HUES48 (cell line): ENCODE data around the gene SMAP1.
"Not testable (repeated sequence)": the region's sequence is repeated elsewhere in the genome, so short reads cannot be mapped to it uniquely, and the experiment has no call there.

Source experiments
- H3K27ac ChIP-seq: one replicate; pipeline ENCODE4 v1.7.0; 2013; ENCODE audit warnings: low read depth, low read length, inconsistent platforms
- H3K27me3 ChIP-seq: 2 replicates; pipeline ENCODE4 v1.6.1; 2013; ENCODE audit warnings: mild to moderate bottlenecking, low read length; ENCODE audit not compliant: control insufficient read depth, insufficient read depth
- H3K36me3 ChIP-seq: 2 replicates; pipeline ENCODE4 v1.6.1; 2013; ENCODE audit warnings: low read length; ENCODE audit not compliant: control insufficient read depth, insufficient read depth
- H3K4me1 ChIP-seq: 2 replicates; pipeline ENCODE4 v1.6.1; 2013; ENCODE audit warnings: mild to moderate bottlenecking, low read length; ENCODE audit not compliant: control insufficient read depth, insufficient read depth
- H3K4me3 ChIP-seq: 2 replicates; pipeline ENCODE4 v1.5.1; 2013; ENCODE audit warnings: mild to moderate bottlenecking, low read depth, low read length
- H3K9ac ChIP-seq: 2 replicates; pipeline ENCODE4 v1.6.1; 2013; ENCODE audit warnings: mild to moderate bottlenecking, low read depth, low read length, moderate library complexity
- H3K9me3 ChIP-seq: 2 replicates; pipeline ENCODE4 v1.6.1; 2013; ENCODE audit warnings: low read length; ENCODE audit not compliant: control insufficient read depth, insufficient read depth

SMAP1 gene

DNA sequence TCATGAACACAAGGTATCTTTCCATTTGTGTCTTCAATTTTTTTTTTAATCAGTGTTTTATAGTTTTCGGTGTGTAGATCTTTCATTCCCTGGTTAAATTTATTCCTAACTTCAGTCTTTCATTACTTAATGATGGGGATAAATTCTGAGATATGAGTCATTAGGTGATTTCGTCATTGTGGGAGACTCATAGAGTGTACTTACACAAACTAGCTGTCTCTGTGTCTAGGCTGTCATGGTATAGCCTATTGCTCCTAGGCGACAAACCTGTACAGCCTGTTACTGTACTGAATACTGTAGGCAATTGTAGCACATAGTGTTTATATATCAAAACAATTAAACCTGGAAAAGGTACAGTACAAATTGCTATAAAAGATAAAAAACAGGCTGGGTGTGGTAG, 42.1 kb downstream of the SMAP1 start:
- Histone ChIP-seq H3K4me3 (no peak overlapping the region), H3K36me3 (no peaks in the 10 kb centered on the region), H3K9me3 (peaks cover 8% of the 10 kb centered on the region; the same call in 1 of the 2 replicates), H3K27me3 (no peaks in the 10 kb centered on the region), H3K4me1 (peaks cover 6% of the 10 kb centered on the region), H3K27ac (no peak overlapping the region), H3K9ac (no peak overlapping the region)

DNA sequence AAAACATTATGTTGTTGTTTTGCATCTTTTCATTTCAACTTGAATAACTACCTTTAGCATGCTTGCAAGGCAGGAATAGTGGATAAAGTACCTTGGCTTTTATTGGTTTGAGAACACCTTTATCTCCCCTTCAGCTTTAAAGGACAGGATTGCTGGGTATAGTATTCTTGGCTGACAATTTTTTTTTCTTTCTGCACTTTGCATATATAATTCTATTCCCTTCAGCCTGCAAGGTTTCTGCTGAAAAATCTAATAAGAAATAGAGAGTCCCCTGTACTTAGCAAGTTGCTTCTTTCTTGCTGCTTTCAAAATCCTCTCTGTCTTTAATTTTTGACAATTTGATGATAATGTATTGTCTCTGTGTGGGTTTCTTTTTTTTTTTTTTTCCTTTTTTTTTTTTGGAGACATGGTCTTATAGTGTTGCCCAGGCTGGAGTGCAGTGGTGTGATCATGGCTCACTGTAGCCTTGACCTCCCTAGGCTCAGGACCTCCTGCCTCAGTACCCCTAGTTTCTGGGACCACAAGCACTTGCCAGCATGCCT, 47.1 kb downstream of the SMAP1 start:
- no peak overlapping the region for H3K4me3 ChIP-seq
- no peaks in the 10 kb centered on the region for H3K4me1 ChIP-seq
- peaks cover 14% of the 10 kb centered on the region; the same call in 1 of the 2 replicates for H3K9me3 ChIP-seq
- H3K27ac ChIP-seq, result no peak overlapping the region
- H3K9ac ChIP-seq, result no peak overlapping the region
- no peaks in the 10 kb centered on the region for H3K36me3 ChIP-seq
- H3K27me3 ChIP-seq, result no peaks in the 10 kb centered on the region

DNA sequence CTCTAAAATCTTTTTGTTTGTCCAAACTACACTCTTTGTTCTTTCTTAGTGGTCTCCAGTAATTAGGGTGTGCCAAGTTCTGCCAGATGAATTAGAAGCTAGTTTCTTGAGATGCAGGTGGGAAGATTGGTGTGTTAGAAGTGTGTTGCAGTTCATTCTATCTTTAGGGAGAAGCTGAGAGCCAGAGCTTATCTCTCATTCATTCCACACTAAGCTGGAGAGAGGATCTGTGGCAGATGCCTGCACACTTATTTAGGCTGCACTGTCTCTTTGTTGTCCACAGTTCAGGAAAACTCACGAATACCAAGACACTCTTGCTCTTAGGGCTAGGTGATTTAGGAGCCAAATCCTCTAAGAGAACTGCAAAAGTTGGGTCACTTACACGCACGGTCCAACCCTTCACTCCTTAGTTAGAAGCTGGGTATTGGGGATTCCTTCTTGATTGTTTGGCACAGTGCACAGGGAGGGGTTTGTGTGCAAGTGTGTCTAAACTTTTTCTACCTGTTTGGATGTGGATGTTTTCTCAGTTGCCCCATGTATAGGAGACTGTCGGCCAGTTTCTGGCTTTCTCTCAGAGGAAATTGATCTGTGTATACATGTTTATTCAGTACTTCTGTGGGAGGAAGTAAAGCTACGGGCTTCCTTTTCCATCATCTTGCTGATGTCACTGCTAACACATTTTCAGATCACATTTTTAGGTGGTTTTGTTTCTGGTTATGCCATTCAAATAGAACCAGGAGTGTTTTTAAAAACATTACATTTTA, 49.5 kb downstream of the SMAP1 start:
- Histone ChIP-seq H3K27ac (no peak overlapping the region), H3K9ac (no peak overlapping the region), H3K36me3 (no peaks in the 10 kb centered on the region), H3K4me1 (no peaks in the 10 kb centered on the region), H3K27me3 (no peaks in the 10 kb centered on the region), H3K9me3 (peaks cover 14% of the 10 kb centered on the region; the same call in 1 of the 2 replicates), H3K4me3 (no peak overlapping the region)

- Histone ChIP-seq H3K27me3 (no peaks in the 10 kb centered on the region), H3K9me3 (no peaks in the 10 kb centered on the region), H3K36me3 (no peaks in the 10 kb centered on the region), H3K9ac (no peak overlapping the region), H3K4me3 (no peak overlapping the region), H3K27ac (no peak overlapping the region), H3K4me1 (peaks cover 20% of the 10 kb centered on the region)
These were observed 56.8 kb downstream of the SMAP1 start for GRCh38 chr6:70724524-70724923.

- H3K27me3 ChIP-seq, result no peaks in the 10 kb centered on the region
- peak overlapping the region; percentile 78 for H3K27ac ChIP-seq
- peaks cover 20% of the 10 kb centered on the region for H3K4me1 ChIP-seq
- no peak overlapping the region for H3K4me3 ChIP-seq
- H3K36me3 ChIP-seq, result no peaks in the 10 kb centered on the region
- H3K9ac ChIP-seq, result peak overlapping the region; percentile 52; the same call in 1 of the 2 replicates
- H3K9me3 ChIP-seq, result no peaks in the 10 kb centered on the region
These were observed 58.2 kb downstream of the SMAP1 start for GRCh38 chr6:70725817-70726415.

GRCh38 chr6:70734381-70734780, 66.7 kb downstream of the SMAP1 start:
- Histone ChIP-seq H3K4me1 (no peaks in the 10 kb centered on the region), H3K27me3 (no peaks in the 10 kb centered on the region), H3K9me3 (no peaks in the 10 kb centered on the region), H3K4me3 (no peak overlapping the region), H3K27ac (no peak overlapping the region), H3K36me3 (no peaks in the 10 kb centered on the region), H3K9ac (no peak overlapping the region)

DNA sequence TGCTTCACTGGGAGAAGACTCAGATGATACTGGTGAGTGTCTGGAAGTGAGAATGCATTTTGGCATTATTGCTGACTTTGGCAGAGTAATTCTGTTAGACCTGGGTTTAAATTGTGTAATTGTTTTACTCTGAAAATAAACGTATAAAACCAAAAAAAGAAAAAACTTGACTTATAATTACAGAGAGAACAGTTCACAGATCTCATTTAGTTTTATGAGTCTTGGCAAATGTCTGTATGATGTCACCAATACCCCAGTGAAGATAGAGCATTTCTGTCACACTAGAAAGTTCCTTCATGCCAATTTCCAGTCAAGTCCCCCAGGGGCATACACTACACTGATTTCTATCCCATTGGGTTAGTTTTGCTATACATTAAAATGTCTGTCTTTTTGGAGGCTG, 67.3 kb downstream of the SMAP1 start:
- Histone ChIP-seq H3K4me1 (no peaks in the 10 kb centered on the region), H3K4me3 (no peak overlapping the region), H3K9ac (no peak overlapping the region), H3K27me3 (no peaks in the 10 kb centered on the region), H3K27ac (no peak overlapping the region), H3K36me3 (no peaks in the 10 kb centered on the region), H3K9me3 (no peaks in the 10 kb centered on the region)

- H3K9ac ChIP-seq, result no peak overlapping the region
- H3K27me3 ChIP-seq, result no peaks in the 10 kb centered on the region
- H3K4me1 ChIP-seq, result no peaks in the 10 kb centered on the region
- H3K27ac ChIP-seq, result no peak overlapping the region
- H3K9me3 ChIP-seq, result 0 out of 2 replicates have a peak, but pooled peaks cover 2% of the 10 kb centered on the region
- H3K4me3 ChIP-seq, result no peak overlapping the region
- no peaks in the 10 kb centered on the region for H3K36me3 ChIP-seq
These were observed 67.8 kb downstream of the SMAP1 start for GRCh38 chr6:70735513-70735912.

DNA sequence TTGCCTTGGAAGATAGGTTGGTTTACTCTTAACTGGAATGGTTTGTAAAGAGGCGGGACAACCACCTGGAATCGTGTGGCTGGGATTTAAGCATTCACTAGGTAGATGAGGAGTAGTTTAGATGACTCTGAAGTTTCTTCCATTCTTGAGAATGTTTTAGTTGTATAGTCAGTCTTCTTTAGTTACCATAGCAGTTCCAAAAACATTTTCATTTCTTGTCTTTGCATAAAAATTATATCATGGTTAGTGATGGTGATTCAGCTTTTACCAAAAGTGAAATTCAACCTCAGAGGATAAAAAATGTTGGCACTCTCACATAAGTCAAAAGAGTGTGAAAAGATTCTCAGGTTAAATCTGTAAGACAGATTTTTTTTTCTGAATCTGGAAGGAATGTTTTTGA, 70.3 kb downstream of the SMAP1 start:
- no peaks in the 10 kb centered on the region for H3K27me3 ChIP-seq
- no peak overlapping the region for H3K9ac ChIP-seq
- no peaks in the 10 kb centered on the region for H3K36me3 ChIP-seq
- peaks cover 11% of the 10 kb centered on the region; the same call in 1 of the 2 replicates for H3K9me3 ChIP-seq
- no peak overlapping the region for H3K4me3 ChIP-seq
- no peak overlapping the region for H3K27ac ChIP-seq
- no peaks in the 10 kb centered on the region for H3K4me1 ChIP-seq

- Histone ChIP-seq H3K4me1 (no peaks in the 10 kb centered on the region), H3K4me3 (no peak overlapping the region), H3K36me3 (no peaks in the 10 kb centered on the region), H3K9ac (no peak overlapping the region), H3K27me3 (no peaks in the 10 kb centered on the region), H3K9me3 (peaks cover 11% of the 10 kb centered on the region; the same call in 1 of the 2 replicates), H3K27ac (no peak overlapping the region)
These were observed 71.9 kb downstream of the SMAP1 start for GRCh38 chr6:70739534-70739933.

GRCh38 chr6:70740746-70741145, 73.1 kb downstream of the SMAP1 start:
- not testable (repeated sequence) for H3K4me3 ChIP-seq, H3K27ac ChIP-seq, H3K4me1 ChIP-seq, H3K27me3 ChIP-seq, H3K9ac ChIP-seq, H3K36me3 ChIP-seq
- peaks cover 11% of the 10 kb centered on the region; the same call in 1 of the 2 replicates for H3K9me3 ChIP-seq
